Measurements from ENCODE around the gene ACSBG1.

The ACSBG1 gene

GRCh38 chr15:78260489-78260888 lies 26.1 kb upstream of the ACSBG1 start:
- Histone ChIP-seq H3K4me3 (replicated peaks; ENCODE audit: insufficient read depth, low read length) (no peak overlapping the region), H3K27ac (replicated peaks) (no peak overlapping the region), H3K27me3 (ENCODE audit: insufficient read depth, poor library complexity, severe bottlenecking) (no peaks in the 10 kb centered on the region)
- DNase-seq (ENCODE audit: low read depth in 1 of 2, low spot score in 1 of 2) = no peak
- no peak for TF ChIP-seq REST (IDR thresholded peaks at IDR 0.05; ENCODE audit: insufficient replicate concordance, low read depth)
- no peak for TF ChIP-seq POLR2AphosphoS5 (IDR thresholded peaks at IDR 0.05; ENCODE audit: low read depth)
- TF ChIP-seq GABPA (IDR thresholded peaks at IDR 0.05; ENCODE audit: low read depth) = no peak
- no peak for TF ChIP-seq CTCF (IDR thresholded peaks at IDR 0.05; ENCODE audit: insufficient read depth, low read length)
- TF ChIP-seq SPI1 (IDR thresholded peaks at IDR 0.05; ENCODE audit: borderline replicate concordance, low read depth) = no peak

- no peak for DNase-seq (ENCODE audit: low read depth in 1 of 2, low spot score in 1 of 2)
- Histone ChIP-seq H3K27ac (replicated peaks) (no peak overlapping the region), H3K4me3 (replicated peaks; ENCODE audit: insufficient read depth, low read length) (no peak overlapping the region), H3K27me3 (ENCODE audit: insufficient read depth, poor library complexity, severe bottlenecking) (no peaks in the 10 kb centered on the region)
- TF ChIP-seq CTCF (IDR thresholded peaks at IDR 0.05; ENCODE audit: insufficient read depth, low read length) = no peak
- TF ChIP-seq SPI1 (IDR thresholded peaks at IDR 0.05; ENCODE audit: borderline replicate concordance, low read depth) = no peak
- no peak for TF ChIP-seq GABPA (IDR thresholded peaks at IDR 0.05; ENCODE audit: low read depth)
These were observed 24.9 kb upstream of the ACSBG1 start for GRCh38 chr15:78259232-78259631.

- Histone ChIP-seq H3K27me3 (ENCODE audit: insufficient read depth, poor library complexity, severe bottlenecking) (no peaks in the 10 kb centered on the region), H3K27ac (replicated peaks) (no peak overlapping the region), H3K4me3 (replicated peaks; ENCODE audit: insufficient read depth, low read length) (no peak overlapping the region)
- no peak for DNase-seq (ENCODE audit: low read depth in 1 of 2, low spot score in 1 of 2)
- TF ChIP-seq REST (IDR thresholded peaks at IDR 0.05; ENCODE audit: insufficient replicate concordance, low read depth) (no peak), POLR2AphosphoS5 (IDR thresholded peaks at IDR 0.05; ENCODE audit: low read depth) (no peak), GABPA (IDR thresholded peaks at IDR 0.05; ENCODE audit: low read depth) (no peak), SPI1 (IDR thresholded peaks at IDR 0.05; ENCODE audit: borderline replicate concordance, low read depth) (no peak), CTCF (IDR thresholded peaks at IDR 0.05; ENCODE audit: insufficient read depth, low read length) (no peak)
These were observed 23.3 kb upstream of the ACSBG1 start for GRCh38 chr15:78257681-78258080.

DNA sequence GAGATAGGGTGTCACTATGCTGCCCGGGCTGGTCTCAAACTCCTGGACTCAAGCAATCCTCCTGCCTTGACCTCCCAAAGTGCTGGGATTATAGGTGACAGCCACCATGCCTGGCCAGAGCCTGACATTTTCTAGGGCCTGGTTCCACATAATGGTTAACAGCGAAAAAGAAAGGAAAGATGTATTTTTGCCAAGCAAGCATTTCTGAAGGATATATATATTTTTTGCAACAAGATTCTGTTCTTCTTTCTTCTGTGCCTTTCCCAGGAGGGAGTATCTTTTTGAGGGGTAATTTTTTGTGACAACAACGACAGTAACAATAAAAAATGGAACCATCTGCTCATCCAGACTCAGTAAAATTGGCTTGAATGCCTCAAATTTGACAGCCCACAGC lies 21.7 kb upstream of the ACSBG1 start:
- Histone ChIP-seq H3K4me3 (replicated peaks; ENCODE audit: insufficient read depth, low read length) (no peak overlapping the region), H3K27me3 (ENCODE audit: insufficient read depth, poor library complexity, severe bottlenecking) (no peaks in the 10 kb centered on the region), H3K27ac (replicated peaks) (no peak overlapping the region)
- DNase-seq (ENCODE audit: low read depth in 1 of 2, low spot score in 1 of 2) = no peak
- TF ChIP-seq SPI1 (IDR thresholded peaks at IDR 0.05; ENCODE audit: borderline replicate concordance, low read depth) (no peak), GABPA (IDR thresholded peaks at IDR 0.05; ENCODE audit: low read depth) (no peak)

Data from HL-60 (cell line).